HL-60 (cell line): ENCODE measurements around the gene TAF1B.

Source experiments
- POLR2AphosphoS5 ChIP-seq: IDR thresholded peaks from 2 replicates; pipeline ENCODE4 v1.6.1; 2012; ENCODE audit warnings: low read depth
- SPI1 ChIP-seq: IDR thresholded peaks from 2 replicates; pipeline ENCODE4 v1.6.1; 2012; ENCODE audit warnings: low read depth, mild to moderate bottlenecking, borderline replicate concordance
- TF ChIP-seq, protein P1 (sequence below): IDR thresholded peaks from one replicate; pipeline ENCODE4 v1.5.1; 2011; ENCODE audit warnings: low read length, control low read depth, inconsistent platforms; ENCODE audit not compliant: insufficient read depth
- TF ChIP-seq, protein P2 (sequence below): IDR thresholded peaks from 2 replicates; pipeline ENCODE4 v1.6.1; 2012; ENCODE audit warnings: low read depth; ENCODE audit not compliant: insufficient replicate concordance

DNA sequence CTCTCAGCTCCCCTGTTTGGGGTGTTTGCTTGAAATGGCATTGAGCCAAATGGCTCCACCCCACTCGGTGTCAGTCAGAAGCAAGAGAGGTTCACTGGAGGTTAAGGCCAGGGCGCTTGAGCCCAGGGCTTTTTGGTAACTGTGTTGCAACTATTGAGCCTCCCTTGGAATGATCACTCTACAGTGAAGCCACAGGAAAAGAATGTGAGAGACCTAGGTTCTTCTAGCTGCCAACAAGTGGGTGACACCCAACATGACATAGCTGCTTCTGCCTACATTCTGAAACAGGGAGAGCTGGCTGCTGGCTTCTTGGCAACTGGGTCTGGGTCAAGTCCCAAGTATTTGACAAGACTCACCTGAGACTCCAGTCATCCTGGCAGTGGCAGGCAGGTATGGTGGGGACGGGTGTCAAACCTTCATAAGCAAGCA is 101.1 kb downstream of the TAF1B start:
- TF ChIP-seq, protein P1, sequence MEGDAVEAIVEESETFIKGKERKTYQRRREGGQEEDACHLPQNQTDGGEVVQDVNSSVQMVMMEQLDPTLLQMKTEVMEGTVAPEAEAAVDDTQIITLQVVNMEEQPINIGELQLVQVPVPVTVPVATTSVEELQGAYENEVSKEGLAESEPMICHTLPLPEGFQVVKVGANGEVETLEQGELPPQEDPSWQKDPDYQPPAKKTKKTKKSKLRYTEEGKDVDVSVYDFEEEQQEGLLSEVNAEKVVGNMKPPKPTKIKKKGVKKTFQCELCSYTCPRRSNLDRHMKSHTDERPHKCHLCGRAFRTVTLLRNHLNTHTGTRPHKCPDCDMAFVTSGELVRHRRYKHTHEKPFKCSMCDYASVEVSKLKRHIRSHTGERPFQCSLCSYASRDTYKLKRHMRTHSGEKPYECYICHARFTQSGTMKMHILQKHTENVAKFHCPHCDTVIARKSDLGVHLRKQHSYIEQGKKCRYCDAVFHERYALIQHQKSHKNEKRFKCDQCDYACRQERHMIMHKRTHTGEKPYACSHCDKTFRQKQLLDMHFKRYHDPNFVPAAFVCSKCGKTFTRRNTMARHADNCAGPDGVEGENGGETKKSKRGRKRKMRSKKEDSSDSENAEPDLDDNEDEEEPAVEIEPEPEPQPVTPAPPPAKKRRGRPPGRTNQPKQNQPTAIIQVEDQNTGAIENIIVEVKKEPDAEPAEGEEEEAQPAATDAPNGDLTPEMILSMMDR = no peak
- TF ChIP-seq POLR2AphosphoS5 (no peak), SPI1 (no peak)
- TF ChIP-seq, protein P2, sequence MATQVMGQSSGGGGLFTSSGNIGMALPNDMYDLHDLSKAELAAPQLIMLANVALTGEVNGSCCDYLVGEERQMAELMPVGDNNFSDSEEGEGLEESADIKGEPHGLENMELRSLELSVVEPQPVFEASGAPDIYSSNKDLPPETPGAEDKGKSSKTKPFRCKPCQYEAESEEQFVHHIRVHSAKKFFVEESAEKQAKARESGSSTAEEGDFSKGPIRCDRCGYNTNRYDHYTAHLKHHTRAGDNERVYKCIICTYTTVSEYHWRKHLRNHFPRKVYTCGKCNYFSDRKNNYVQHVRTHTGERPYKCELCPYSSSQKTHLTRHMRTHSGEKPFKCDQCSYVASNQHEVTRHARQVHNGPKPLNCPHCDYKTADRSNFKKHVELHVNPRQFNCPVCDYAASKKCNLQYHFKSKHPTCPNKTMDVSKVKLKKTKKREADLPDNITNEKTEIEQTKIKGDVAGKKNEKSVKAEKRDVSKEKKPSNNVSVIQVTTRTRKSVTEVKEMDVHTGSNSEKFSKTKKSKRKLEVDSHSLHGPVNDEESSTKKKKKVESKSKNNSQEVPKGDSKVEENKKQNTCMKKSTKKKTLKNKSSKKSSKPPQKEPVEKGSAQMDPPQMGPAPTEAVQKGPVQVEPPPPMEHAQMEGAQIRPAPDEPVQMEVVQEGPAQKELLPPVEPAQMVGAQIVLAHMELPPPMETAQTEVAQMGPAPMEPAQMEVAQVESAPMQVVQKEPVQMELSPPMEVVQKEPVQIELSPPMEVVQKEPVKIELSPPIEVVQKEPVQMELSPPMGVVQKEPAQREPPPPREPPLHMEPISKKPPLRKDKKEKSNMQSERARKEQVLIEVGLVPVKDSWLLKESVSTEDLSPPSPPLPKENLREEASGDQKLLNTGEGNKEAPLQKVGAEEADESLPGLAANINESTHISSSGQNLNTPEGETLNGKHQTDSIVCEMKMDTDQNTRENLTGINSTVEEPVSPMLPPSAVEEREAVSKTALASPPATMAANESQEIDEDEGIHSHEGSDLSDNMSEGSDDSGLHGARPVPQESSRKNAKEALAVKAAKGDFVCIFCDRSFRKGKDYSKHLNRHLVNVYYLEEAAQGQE = no peak
